GM19240 (cell line): ENCODE measurements around the gene SNED1.

ENCODE experiments used
- DNase-seq: peaks from one replicate; pipeline ENCODE4 v3.0.0; 2011; ENCODE audit warnings: low spot score; ENCODE audit not compliant: insufficient read length

The SNED1 gene

DNA sequence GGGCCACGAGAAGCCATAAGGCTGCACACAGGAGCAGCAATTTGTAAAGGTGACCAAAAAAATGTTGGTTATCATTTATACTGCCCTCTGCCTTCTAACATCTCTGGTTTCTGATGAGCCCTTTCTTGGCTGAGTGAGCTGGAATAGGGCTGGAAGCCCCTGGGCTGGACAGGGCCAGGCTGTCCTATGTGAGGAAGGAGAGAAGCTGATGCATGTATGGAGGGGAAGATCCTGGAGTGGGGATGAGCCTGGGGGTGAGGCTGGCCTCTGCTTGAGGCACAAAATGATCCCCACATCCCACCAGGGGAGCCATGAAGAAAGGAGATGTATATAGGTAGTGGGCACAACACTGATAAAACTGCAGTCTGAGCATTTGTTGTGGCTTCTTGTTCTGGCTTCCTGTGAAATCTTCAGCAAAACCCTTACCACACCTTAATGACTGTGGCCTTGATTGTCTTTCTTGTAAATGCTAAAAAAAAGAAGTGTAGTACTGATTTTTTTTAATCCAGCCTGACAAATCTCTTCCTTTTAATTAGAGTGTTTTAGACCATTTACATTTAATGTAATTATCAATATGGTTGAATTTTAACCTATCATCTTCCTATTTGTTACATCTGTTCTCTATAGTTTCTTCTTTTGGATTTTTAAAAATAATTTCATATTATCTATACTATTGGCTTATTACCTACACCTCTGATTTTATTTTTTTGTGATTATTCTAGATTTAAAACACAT lies 5.6 kb downstream of the SNED1 start:
- no peak for DNase-seq

DNA sequence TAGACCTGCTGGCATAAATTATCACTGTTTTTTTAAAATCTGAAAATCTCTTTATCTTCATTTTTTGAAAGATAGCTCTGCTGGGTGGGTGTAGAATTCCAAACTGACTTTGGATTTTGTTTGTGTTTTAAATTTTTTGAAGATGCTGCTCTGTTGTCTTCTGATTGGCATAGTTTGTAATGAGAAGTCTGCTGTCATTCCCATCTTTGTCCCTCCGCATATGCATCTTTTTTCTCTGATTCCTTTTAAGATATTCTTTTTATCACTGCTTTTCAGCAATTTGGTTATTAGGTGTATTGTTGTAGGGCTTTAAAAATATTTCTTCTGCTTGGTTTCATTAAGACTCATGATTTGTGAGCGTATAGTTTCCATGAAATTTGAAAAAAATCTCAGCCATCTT lies 7.2 kb downstream of the SNED1 start:
- no peak for DNase-seq

DNA sequence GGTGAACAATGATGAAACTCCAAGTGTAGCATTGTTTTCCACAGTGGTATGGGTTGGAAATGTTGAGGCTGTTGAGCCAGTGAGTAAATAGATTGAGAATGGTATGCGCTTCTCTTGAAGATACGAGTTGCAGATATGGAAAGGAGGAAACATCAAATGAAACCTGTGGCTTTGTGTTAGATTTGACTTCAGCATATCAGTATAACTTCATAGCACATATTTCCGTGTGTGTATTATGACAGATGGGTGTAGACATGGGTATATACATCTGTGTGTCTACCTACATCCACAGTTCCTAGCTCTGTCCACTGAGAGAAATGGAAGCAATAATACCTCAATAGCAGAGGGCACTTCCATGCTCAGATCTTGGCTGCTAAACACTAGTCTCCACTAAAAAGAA lies 8.0 kb downstream of the SNED1 start:
- no peak for DNase-seq

DNA sequence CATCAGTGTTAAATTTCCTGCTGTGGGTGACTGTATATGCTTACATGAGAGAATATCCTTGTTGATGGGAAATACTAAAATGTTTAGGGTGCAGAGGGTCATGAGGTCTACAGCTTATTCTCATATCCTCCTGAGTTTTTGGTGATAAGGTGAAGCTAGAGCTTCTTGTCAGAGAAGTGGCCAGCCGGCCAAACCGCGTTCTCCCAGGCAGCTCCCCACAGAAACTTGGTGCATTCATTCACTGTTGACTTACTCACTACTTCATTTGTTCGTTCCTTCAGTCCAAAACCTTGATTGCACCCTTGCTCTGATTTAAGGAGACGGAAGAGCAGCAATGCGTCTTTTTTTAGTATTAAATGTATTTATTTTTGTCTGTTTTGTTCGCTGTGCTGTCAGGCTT lies 8.7 kb downstream of the SNED1 start:
- no peak for DNase-seq

DNA sequence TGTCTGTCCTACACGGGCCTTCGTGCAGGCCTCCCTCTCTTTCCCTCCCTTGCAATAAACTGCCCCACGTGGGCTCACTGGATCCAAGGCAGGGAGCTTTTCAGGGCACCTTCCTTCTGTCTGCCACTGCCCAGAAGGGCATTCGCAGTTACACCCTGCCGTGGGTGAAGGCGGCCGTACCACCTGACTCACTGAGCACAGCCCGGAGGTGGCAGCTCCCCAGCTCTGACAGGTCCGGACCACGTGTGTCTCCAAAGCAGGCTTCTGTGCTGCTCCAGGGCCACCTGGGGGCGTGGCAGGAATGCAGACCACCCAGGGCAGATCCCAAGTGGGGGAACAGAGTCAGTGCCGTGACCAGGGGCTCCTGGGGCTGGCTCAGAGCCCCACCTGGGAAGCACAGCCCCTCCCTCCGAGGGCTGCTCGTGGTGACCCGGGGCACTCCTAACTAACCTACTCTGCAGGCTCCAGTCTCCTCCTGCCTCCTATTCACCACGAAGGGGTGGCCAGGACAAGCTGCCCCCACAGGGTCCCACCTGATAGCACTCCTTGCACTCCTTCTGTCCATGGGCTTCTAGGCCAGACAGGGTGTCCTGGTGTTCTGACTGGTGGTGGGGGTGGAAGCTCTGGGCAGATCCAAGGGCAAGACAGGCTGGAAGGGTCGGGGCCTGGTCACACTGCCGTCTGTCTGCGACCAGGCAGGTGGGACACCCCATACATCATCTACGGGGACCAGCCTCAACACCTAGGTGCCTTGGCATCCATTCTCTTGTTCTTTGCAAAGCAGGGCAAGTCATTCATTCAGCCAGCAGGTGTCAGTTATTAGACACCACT lies 9.7 kb downstream of the SNED1 start:
- no peak for DNase-seq

DNA sequence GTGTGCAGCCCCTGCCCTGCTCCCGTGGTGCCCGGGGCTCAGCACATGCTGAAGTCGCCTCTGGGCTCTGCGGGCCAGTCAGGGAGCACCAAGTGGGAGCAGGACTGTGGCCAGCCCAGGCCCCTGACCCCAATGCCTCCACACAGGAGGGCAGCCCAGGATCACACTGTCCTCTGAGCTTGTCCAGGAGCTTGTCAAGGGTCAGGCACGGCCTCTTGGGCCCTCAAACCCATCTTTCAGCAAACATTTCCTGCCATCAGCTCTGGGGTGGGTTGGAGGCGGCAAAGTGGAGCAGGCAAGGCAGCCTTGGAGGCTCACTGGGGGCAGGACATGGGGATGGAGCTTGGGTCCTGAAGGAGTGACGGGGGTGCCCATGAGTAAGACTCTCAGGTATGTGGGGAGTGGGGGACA lies 10.3 kb downstream of the SNED1 start:
- no peak for DNase-seq

DNA sequence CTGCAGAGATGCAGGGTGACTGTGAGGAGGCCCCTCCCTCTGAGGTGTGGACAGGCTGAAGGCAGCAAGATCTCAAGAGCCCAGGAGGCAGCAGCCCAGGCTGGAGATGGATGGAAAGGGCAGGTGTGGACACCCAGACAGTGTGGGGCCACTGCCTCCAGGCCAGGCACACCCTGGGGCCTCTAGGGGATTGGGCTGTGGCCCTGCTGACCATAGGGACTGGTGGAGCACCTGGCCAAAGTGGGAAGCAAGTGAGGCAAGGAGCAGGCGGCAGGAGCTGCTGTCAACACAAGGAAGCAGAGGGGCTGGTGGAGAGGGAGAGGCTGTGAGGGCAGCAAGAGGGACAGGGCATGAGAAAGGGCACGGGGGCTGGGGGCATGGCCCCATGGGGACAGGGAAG lies 10.8 kb downstream of the SNED1 start:
- DNase-seq: no peak

DNA sequence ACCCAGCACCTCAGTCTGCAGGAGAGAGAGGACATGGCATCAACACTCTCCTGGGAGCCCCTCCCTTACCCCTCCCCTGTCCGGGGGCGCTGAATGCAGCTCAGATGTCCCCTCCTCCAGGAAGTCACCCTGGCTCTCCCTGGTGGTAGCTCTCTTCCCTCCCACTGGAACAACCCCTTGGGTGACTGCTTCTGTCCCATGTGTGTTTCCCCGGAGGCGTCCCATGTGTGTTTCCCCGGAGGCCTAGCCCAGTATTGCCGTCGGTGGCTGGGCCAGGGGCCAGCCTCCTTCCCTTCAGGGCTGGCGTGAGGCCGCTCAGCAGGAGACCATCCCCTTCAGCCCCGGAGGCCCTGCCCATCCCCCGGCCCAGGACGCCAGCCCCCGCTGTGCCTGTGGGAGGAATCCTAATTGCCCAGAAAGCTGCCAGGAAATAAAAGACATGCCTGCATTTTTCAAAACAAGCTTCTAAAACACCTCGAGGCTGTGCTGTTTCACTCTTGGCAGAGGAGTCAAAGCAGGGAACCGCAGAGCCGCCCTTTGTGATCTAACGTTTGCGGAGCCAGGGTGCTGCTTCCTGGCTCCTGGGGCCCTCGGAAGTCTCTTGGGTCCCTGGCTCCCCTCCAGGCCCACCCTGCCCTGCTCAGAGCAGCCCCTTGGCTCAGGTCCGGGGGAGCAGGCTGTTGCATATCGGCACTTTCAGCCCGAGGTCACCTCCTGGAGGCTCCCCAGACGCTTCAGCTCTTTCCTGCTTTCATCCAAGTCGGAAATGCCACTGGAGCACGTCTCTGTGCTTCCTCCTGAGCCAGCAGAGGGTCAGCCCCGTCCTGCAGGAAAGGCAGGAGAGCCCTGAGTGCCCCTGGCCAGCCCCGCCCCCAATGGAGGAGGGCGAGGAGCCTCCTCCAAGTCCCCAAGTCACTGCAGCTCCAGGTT lies 11.4 kb downstream of the SNED1 start:
- no peak for DNase-seq

DNA sequence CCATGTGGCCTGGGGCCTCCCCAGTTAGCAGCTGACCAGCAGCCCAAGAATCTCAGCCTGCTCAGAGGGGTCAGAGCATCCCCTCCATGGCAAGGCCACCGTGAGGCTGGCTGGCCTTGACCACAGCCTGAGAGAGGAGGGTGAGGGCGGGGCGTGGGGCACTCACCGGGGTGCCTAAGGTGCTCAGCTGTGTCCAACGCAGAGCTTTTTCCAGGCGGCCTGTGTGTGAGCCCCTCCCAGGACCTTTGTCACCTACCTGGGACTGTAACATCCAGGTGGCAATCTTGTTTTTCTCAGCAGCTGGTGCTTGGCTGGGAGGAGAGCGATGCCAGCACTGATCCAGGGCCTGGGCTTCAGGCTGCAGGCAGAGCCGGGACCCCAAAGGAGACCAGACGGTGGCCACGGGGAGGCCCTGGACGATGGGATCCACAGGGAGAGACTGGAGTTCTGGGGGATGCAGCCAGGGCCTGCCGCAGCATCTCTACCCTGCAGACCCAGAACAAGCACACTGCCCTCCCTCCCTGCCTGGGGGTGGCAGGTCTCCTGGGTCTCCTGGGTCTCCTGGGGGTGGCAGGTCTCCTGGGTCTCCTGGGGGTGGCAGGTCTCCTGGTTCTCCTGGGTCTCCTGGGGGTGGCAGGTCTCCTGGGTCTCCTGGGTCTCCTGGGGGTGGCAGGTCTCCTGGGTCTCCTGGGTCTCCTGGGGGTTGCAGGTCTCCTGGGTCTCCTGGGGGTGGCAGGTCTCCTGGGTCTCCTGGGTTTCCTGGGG lies 12.3 kb downstream of the SNED1 start:
- no peak for DNase-seq

DNA sequence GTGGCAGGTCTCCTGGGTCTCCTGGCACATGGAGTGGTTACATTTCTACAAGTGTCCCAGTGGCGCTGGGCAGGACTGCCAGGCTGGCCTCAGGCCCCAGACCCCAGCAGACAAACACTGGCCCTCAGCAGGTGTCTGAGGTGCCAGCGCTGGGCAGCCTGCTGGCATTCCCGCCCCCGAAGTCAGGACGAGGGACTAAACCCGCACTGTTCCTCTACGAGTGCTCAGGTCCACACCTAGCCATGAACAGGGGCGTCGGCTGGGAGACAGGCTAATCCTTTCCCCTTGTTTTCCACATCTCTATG lies 12.8 kb downstream of the SNED1 start:
- no peak for DNase-seq

DNA sequence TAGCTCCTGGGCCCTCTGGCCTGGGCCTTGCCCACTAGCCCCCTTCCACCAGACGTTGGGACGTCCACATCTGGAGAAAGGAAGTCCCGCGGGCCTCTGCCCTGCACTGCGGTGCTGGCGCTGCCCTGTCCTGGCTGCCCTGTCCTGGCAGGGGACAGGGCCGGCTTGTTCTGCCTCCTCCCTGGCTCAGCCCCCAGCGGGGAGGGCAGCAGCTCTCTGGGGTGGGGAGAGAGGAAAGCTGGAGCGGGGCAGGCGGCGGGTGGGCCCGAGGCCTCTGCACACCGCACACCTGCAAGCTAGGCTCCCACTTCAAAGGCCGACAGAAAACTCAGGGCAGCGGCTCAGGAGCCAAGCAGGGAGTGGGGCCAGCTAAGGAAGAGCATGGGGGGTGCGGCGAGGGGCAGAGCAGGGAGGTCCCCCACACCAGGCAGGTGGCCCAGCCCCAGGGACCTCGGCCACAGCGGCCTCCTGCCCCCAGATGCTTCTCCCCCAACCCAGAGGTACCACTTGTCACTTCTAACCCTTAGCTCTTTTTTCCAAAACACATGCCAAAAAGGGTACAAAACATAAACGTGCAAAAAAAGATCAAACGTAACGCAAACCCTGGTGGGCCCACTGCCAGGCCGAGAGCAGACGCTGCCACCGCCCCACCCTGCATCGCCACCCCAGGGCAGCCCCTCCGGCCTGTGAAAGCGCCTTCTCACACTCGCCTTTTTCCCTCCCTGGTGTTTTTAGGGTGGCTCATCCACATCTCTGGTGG lies 13.5 kb downstream of the SNED1 start:
- no peak for DNase-seq

DNA sequence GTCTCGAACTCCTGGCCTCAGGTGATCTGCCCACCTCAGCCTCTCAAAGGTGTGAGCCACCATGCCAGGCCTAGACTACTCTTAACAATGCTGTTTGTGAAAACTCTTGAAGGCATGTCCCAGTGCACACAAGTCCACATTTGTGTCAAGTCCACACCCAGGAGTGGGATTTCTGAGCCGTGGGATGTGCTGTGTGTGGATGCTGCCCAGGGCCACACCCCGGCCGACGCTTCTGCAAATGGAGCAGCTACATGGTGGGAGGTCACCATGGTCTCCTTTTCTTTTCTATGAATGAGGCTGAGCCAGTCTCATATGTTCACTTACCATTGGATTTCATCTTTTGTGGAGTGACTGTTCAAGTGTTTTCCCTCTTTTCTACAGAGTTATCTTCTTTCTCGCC lies 15.8 kb downstream of the SNED1 start:
- DNase-seq: no peak

DNA sequence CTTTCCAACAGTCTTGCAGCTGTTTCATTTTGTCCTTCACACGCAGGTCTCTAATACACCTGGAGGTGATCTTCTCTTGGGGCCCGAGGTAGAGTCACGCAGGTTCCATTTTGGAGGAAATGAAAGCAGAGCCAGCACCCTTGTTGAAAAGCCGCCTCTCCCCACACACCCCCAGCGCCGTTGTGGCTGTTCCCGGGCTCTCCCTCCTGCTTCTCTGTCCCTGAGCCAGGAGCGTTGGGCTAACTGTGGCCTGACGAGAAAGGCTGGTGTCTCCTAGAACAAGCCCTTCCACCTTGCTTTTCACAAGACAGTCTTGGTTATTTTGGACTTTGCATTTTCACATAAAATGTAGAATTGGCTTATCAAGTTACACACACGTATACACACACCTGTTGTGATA lies 16.3 kb downstream of the SNED1 start:
- DNase-seq: no peak

DNA sequence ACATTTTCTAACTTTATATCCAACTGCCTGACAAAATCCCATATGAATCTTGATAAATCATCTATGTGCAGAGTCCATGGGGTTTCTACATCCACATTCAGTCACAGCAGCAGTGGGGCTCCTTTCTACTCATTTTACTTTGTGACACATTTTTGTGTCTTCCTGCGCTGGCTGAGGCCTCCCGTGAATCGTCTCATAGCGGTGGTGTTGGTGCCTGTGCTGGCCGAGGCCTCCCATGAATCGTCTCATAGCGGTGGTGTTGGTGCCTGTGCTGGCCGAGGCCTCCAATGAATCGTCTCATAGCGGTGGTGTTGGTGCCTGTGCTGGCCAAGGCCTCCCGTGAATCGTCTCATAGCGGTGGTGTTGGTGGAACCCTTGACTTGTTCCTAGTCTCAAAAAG lies 17.0 kb downstream of the SNED1 start:
- DNase-seq: no peak

DNA sequence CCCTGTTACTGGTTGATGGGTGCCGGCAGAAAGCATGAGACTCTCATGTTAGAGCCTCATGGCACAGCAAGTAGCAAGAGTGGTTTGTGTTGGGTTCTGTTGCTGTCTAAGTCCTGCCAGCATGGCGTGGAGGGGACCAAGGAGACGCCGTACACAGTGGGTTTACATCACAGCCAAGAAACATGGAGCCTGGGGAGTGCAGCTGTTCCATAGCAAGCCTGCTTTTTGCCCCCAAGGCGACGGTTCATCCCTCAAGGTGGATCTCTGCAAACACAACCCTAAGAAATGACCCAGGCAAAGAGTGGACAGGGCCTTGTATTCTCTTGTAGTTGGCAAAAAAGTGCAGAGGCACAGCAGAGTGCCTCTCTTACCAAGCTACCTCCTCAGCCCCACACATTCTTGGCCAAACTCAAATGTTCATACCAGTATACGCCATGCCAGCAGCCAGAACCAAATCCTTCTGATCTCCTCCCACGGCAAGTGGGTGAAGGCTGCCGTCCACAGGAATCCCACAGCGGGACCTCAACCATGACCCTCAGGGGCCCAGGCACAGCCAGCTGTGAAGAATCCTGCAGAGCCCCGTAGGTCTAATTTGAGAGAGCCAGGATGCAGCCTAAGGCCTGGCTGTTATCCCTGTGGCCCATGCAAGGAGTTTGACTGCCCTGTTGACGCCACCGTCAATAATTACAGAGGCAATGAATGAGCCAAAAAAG lies 19.0 kb downstream of the SNED1 start:
- no peak for DNase-seq

DNA sequence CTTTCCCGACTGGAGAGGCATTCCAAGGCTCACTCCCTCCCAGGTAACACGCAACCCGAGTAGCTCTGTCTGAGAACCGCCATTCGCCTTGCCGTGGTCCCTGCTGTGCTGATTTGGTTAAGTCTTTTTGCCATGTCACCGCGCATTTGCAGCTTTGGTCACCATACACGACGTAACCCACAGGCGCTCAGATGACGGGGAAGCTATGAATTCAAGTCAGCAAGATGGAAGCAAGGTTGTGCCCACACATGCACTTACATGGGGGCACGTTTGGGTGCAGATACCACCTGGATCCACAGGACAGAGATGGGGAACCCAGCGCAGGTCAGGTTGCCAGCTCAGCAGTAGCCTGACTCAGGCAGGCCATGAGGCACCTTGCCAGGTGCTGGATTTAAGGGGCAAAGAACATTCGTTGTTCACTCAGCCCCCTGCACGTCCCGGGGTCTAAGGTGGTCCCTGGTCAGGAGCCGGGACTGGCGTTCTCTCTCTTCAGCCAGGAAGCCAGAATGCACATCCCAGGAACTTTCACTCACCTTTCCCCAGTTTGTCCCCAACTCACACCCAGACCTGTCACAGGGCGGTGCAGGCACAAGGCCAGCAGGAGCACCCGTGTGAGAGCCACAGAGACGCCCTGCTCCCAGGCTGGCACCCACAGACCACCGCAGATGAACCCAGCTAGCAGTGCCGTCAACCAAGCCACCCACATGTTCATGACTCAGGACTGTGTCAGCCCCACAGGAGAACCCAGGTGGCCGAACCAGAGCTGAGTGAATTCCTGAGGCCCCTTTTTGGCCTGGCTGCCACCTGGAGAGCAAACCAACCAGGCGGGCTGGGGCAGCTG lies 19.9 kb downstream of the SNED1 start:
- no peak for DNase-seq

DNA sequence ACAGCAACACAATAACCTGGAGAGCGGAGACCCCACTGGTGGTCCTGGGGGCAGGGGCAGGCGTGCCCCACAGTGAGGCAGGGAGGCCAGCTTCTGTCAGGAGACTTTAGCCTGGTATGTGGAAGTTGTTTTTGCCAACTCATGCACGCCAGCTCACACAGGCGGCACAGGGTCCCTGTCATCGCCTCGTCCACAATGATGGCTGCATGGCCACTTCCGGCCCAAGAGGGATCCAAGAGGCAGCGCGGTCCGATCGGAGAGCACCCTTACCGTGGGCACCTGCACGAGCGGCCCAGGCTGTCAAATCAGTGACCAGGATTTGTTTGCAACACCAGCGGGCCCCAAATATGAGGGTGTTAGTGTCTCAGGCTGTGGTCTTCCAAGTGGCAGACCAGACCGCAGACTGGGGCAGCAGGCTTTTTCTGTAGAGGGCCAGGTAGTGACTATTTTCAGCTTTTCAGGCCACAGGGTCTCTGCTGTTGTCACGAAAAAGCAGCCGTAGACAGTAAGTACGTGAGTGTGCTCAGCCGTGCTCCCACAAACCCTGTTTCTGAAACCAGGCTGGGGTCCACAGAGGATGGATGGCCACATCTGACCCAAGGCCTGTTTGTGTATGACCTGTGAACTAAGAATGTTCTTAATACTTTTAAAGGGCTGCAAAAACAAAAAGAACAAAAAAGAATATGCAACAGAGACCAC lies 21.2 kb downstream of the SNED1 start:
- no peak for DNase-seq

DNA sequence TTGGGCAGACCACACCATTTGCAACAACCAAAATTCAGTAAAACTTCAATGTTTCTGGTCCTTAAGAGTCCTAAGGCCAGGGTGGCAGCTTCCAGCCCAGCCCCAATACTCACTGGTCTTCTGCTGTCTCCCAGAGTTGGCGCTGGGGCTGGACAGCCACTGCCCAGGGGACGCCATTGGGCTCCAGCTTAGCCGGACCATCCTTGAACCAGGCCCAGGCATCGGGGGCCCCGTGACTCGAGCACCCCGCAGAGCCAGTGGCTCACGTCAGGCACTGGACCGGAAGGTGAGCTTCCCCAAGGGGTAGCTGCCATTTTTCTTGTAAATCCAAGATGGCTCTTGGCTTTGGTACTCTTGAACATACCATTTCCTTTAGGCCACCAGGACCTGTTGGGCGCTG lies 21.8 kb downstream of the SNED1 start:
- no peak for DNase-seq
